GM12878 (cell line): ENCODE measurements around the gene REV3L. TPM values are rescaled to one million over a fixed set of nuclear protein-coding genes. Genes with fewer than 3 reads are reported as not detected.

Source experiments
- CTCF ChIP-seq, 3 experiments: IDR thresholded peaks in 2 of 3; conservative IDR thresholded peaks in 1 of 3; 2 replicates each; pipeline ENCODE4 v1.5.1; 2011; ENCODE audit warnings: low read depth in 3 of 3, low read length in 3 of 3, mild to moderate bottlenecking in 3 of 3, control low read depth in 2 of 3, moderate library complexity in 2 of 3, inconsistent platforms in 1 of 3, mixed read lengths in 1 of 3; ENCODE audit not compliant: control insufficient read depth in 2 of 3, insufficient read depth in 1 of 3; ENCODE audit errors: extremely low read depth in 1 of 3
- ESRRA ChIP-seq: IDR thresholded peaks from 2 replicates; pipeline ENCODE4 v1.6.1; 2012; ENCODE audit warnings: mild to moderate bottlenecking, low read length, improper control_type of control experiment
- FOXK2 ChIP-seq: fragments of 450-650 bp; IDR thresholded peaks from 2 replicates; pipeline ENCODE4 v1.6.1; 2017; ENCODE audit warnings: mild to moderate bottlenecking, moderate library complexity
- HDAC6 ChIP-seq: fragments of 200-600 bp; sonication (generic); IDR thresholded peaks from one replicate; pipeline ENCODE4 v1.8.0; 2017; ENCODE audit warnings: antibody characterized with exemption; ENCODE audit not compliant: unreplicated experiment
- MXI1 ChIP-seq: fragments of 150-350 bp; IDR thresholded peaks from 2 replicates; pipeline ENCODE4 v1.6.1; 2011; ENCODE audit warnings: low read depth, mild to moderate bottlenecking, inconsistent platforms, low read length, improper control_type of control experiment
- NBN ChIP-seq: fragments of 450-650 bp; IDR thresholded peaks from 2 replicates; pipeline ENCODE4 v1.6.1; 2016
- PAX5 ChIP-seq: IDR thresholded peaks from 2 replicates; pipeline ENCODE4 v1.6.1; 2011; ENCODE audit warnings: low read depth, low read length, borderline replicate concordance
- POLR2A ChIP-seq: IDR thresholded peaks from 2 replicates; pipeline ENCODE4 v1.6.1; 2011; ENCODE audit warnings: low read depth, mild to moderate bottlenecking, low read length
- SMARCA5 ChIP-seq: fragments of 450-650 bp; IDR thresholded peaks from 2 replicates; pipeline ENCODE4 v1.6.1; 2017; ENCODE audit warnings: mild to moderate bottlenecking
- SPI1 ChIP-seq: IDR thresholded peaks from 2 replicates; pipeline ENCODE4 v1.6.1; 2011; ENCODE audit warnings: low read depth, mild to moderate bottlenecking, low read length, moderate library complexity, borderline replicate concordance; ENCODE audit not compliant: insufficient read depth
- polyA plus RNA-seq, 11 experiments: library from polyadenylated mRNA; depleted of rRNA in 4 of 11; unstranded in 6 of 11; stranded (reverse) in 5 of 11; fragments of >200 nt; fragmentation: Nextera tagmentation in 4 of 11; fragmentation: Illumina TruSeq in 1 of 11; extraction: Ambion mirVana in 4 of 11; extraction: Trizol in 1 of 11; gene quantifications; 1 replicate in 1 of 11; 2 replicates in 10 of 11; pipeline versions ENCODE4 v1.2.1 to v1.2.3, GENCODE V29; 2011 to 2016; ENCODE audit warnings: inconsistent platforms in 2 of 11, missing spikeins in 2 of 11, low read depth in 1 of 11
- total RNA-seq, 4 experiments: library from RNA; depleted of rRNA in 3 of 4; stranded (reverse); fragments of >200 nt in 3 of 4; fragmentation: Illumina TruSeq in 1 of 4; extraction: Trizol in 1 of 4; gene quantifications; 2 replicates each; pipeline versions ENCODE4 v1.2.1 to v1.2.3, GENCODE V29; 2013 to 2021
- TF ChIP-seq, protein P1 (sequence below): fragments of 450-650 bp; formaldehyde crosslinking; IDR thresholded peaks from 2 replicates; pipeline ENCODE4 v1.5.0; 2022; ENCODE audit warnings: mild to moderate bottlenecking, missing genetic modification characterization

REV3L gene
- total and polyA plus RNA-seq, 10 of the 15 experiments (the other 5 are each of a cell fraction or from before 2014, with no cell fraction given): 7.6 to 33.6 (median 21.5) TPM

- TF ChIP-seq SPI1: no peak; the same call in 1 of the 2 replicates
- peak; percentile 3; the same call in 1 of the 2 replicates for TF ChIP-seq PAX5
- TF ChIP-seq, protein P1, sequence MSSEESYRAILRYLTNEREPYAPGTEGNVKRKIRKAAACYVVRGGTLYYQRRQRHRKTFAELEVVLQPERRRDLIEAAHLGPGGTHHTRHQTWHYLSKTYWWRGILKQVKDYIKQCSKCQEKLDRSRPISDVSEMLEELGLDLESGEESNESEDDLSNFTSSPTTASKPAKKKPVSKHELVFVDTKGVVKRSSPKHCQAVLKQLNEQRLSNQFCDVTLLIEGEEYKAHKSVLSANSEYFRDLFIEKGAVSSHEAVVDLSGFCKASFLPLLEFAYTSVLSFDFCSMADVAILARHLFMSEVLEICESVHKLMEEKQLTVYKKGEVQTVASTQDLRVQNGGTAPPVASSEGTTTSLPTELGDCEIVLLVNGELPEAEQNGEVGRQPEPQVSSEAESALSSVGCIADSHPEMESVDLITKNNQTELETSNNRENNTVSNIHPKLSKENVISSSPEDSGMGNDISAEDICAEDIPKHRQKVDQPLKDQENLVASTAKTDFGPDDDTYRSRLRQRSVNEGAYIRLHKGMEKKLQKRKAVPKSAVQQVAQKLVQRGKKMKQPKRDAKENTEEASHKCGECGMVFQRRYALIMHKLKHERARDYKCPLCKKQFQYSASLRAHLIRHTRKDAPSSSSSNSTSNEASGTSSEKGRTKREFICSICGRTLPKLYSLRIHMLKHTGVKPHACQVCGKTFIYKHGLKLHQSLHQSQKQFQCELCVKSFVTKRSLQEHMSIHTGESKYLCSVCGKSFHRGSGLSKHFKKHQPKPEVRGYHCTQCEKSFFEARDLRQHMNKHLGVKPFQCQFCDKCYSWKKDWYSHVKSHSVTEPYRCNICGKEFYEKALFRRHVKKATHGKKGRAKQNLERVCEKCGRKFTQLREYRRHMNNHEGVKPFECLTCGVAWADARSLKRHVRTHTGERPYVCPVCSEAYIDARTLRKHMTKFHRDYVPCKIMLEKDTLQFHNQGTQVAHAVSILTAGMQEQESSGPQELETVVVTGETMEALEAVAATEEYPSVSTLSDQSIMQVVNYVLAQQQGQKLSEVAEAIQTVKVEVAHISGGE (CRISPR knock-in tag): no peak
- TF ChIP-seq FOXK2: no peak
- TF ChIP-seq HDAC6: peak; percentile 10
- peak; percentile 71 for TF ChIP-seq POLR2A
- no peak for TF ChIP-seq NBN
- TF ChIP-seq ESRRA: 0 out of 2 replicates have a peak, but pooled peaks have one; percentile 16
- TF ChIP-seq MXI1: peak; percentile 47; the same call in 1 of the 2 replicates
- 0 out of 2 replicates have a peak, but pooled peaks have one; percentile 65 for TF ChIP-seq SMARCA5
- 0 out of 6 replicates have a peak, but pooled peaks of 1 of the 3 experiments have one; percentile 2 for TF ChIP-seq CTCF (IDR thresholded peaks at IDR 0.05 in 2 of 3, conservative IDR thresholded peaks at IDR 0.05 in 1 of 3; ENCODE audit: control insufficient read depth in 2 of 3, extremely low read depth in 1 of 3, insufficient read depth in 1 of 3, low read depth in 3 of 3, low read length in 3 of 3)
- TF ChIP-seq, all 136 proteins: peak for 21
Observed at GRCh38 chr6:111482188-111482958, 645 bp downstream of the REV3L start (continued).
